ENCODE measurements around the gene UXS1. TPM values are rescaled to one million over a fixed set of nuclear protein-coding genes. Genes with fewer than 3 reads are reported as not detected.

UXS1 gene
- total and polyA plus RNA-seq, 9 of the 15 experiments (the other 6 are each of a cell fraction or from before 2014, with no cell fraction given) = 5.8 to 25.8 (median 15.0) TPM

DNA sequence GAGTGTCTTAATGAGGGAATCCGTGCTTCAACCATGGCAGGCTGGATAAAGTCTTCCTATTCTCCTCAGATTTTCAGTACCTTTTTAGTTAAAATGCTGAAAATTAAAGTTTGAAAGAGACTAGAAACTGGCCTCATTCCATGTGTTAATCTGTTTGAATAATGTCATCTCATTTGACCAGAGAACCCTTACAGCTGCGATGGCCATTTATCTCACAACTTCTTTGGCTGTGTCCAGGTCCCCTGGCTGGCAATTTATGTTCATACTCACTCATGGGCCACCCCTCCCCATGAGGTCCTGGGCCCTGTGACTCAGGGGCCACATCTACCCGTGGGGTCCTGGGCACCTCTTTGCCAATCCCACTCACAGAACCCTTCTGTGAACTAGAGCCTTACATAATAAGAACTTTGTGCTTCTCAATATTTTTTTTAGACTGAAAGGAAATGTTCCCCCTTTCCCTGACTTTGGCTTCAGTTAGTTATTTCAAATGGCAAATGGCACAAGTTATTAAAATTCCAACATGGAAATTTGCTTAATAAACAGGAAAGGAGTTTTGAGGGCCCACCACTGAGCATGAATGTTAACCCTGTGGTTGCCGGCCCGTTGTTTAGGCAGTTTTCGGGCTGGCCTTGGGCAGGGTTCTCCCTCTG lies 134.6 kb downstream of the UXS1 start (continued):
- TF ChIP-seq GABPA (tag; conservative IDR thresholded peaks at IDR 0.05; ENCODE audit: low read depth) = no peak

DNA sequence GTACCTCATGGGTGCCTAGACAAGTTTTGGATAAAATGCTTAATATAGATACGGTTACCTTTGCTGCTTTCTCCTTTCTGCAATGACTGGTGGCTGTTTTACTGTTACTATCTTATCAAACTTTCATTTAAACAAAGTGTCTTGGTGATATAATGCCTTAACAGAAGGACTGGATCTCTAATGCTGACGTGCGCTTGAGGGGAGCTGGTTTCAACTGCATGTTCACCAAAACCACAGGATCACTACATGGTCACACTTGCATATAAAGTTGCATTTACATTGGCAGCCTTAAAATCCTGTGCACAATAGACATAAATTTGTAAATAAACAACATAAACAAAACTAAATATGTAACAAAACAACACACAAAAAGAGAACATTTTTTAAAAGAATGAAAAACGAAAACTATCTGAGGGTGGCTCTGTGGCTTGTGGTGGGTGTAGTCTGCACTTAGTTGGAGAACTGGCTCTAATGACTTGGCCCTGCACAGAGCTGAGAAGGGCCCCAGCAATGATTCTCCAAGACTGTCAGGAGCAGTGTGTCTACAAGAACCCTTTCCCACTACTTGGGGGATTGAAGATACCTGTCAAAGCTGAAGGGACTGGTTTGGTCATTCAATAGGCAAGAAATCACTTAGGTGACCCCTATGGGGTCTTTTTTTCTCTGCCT lies 135.5 kb downstream of the UXS1 start:
- in situ Hi-C loops (cut with MboI) = no loop called here
- BruUV-seq (replicated peaks) = no TSS peak
- H3K9me1 ChIP-seq (ENCODE audit: control insufficient read depth, insufficient read depth, low read length) = no peaks in the 10 kb centered on the region
- no peak overlapping the region for H2AFZ ChIP-seq (ENCODE audit: low read depth, low read length)
- no peaks in the 10 kb centered on the region; a peak in 1 of 5 replicates for H3K4me1 ChIP-seq (replicated peaks in 1 of 2; ENCODE audit: control insufficient read depth in 2 of 2, insufficient read depth in 2 of 2, low read length in 2 of 2)
- DNase-seq (ENCODE audit: extremely low read depth in 1 of 4, low spot score in 3 of 4) (no peak), ATAC-seq (no peak), FAIRE-seq (no peak)
- H3K27me3 ChIP-seq (ENCODE audit: control insufficient read depth in 2 of 2, insufficient read depth in 2 of 2, low read length in 2 of 2) = peaks cover 33 to 52% of the 10 kb centered on the region in 2 experiments
- ChIA-PET CTCF (ENCODE audit: low intra/inter-chr PET ratio) (no interaction called here), POLR2A (no interaction called here)
- no peak overlapping the region for H3K4me2 ChIP-seq (ENCODE audit: insufficient read depth, low read length)
- no peaks in the 10 kb centered on the region for H3K79me2 ChIP-seq (ENCODE audit: control insufficient read depth, insufficient read depth, low read length)
- no peak overlapping the region for H3K27ac ChIP-seq (ENCODE audit: extremely low read depth, low read depth, low read length)
- intact Hi-C loops (cut with micrococcal nuclease) = no loop called here
- H3K9ac ChIP-seq (ENCODE audit: insufficient read depth in 1 of 2, low read depth in 2 of 2, low read length in 2 of 2) = no peak overlapping the region
- no peaks in the 10 kb centered on the region for H3K36me3 ChIP-seq (ENCODE audit: control insufficient read depth, insufficient read depth, low read length)
- H3K9me3 ChIP-seq (replicated peaks; ENCODE audit: control insufficient read depth, insufficient read depth, low read depth, low read length) = no peaks in the 10 kb centered on the region
- 1% methylated on average over 4 of the region's 4 CpGs for WGBS (ENCODE audit: insufficient coverage, low coverage, missing lambda C conversion rate)
- no peaks in the 10 kb centered on the region for H4K20me1 ChIP-seq (replicated peaks; ENCODE audit: control insufficient read depth, insufficient read depth, low read length)
- no peak overlapping the region for H3K4me3 ChIP-seq
- TF ChIP-seq ZNF282 (CRISPR knock-in tag; IDR thresholded peaks at IDR 0.05) (no peak), MEIS2 (IDR thresholded peaks at IDR 0.05; ENCODE audit: partially characterized antibody) (no peak), ZNF354B (CRISPR knock-in tag; IDR thresholded peaks at IDR 0.05) (no peak), SP1 (CRISPR knock-in tag; IDR thresholded peaks at IDR 0.05) (no peak), SIX5 (IDR thresholded peaks at IDR 0.05; ENCODE audit: borderline replicate concordance in 1 of 2, insufficient read depth in 1 of 2, low read depth in 1 of 2, low read length in 2 of 2) (no peak), SREBF2 (CRISPR knock-in tag; IDR thresholded peaks at IDR 0.05) (no peak), ESRRA (IDR thresholded peaks at IDR 0.05; ENCODE audit: borderline replicate concordance, low read depth) (no peak), OTX1 (CRISPR knock-in tag; IDR thresholded peaks at IDR 0.05) (no peak), TGIF2 (CRISPR knock-in tag; IDR thresholded peaks at IDR 0.05) (no peak), ZNF764 (CRISPR knock-in tag; IDR thresholded peaks at IDR 0.05; ENCODE audit: low read depth) (no peak), ZFPM2 (CRISPR knock-in tag; IDR thresholded peaks at IDR 0.05) (no peak), ARNT (IDR thresholded peaks at IDR 0.05) (no peak), FUS (optimal IDR thresholded peaks at IDR 0.05; ENCODE audit: low read depth, low read length) (no peak)
- TF ChIP-seq, protein P1, sequence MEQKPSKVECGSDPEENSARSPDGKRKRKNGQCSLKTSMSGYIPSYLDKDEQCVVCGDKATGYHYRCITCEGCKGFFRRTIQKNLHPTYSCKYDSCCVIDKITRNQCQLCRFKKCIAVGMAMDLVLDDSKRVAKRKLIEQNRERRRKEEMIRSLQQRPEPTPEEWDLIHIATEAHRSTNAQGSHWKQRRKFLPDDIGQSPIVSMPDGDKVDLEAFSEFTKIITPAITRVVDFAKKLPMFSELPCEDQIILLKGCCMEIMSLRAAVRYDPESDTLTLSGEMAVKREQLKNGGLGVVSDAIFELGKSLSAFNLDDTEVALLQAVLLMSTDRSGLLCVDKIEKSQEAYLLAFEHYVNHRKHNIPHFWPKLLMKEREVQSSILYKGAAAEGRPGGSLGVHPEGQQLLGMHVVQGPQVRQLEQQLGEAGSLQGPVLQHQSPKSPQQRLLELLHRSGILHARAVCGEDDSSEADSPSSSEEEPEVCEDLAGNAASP (IDR thresholded peaks at IDR 0.05) = no peak
- TF ChIP-seq, protein P2, sequence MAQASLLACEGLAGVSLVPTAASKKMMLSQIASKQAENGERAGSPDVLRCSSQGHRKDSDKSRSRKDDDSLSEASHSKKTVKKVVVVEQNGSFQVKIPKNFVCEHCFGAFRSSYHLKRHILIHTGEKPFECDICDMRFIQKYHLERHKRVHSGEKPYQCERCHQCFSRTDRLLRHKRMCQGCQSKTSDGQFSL (CRISPR knock-in tag; IDR thresholded peaks at IDR 0.05) = no peak
- TF ChIP-seq, protein P2 (tag; IDR thresholded peaks at IDR 0.05) = no peak
- TF ChIP-seq, protein P3, sequence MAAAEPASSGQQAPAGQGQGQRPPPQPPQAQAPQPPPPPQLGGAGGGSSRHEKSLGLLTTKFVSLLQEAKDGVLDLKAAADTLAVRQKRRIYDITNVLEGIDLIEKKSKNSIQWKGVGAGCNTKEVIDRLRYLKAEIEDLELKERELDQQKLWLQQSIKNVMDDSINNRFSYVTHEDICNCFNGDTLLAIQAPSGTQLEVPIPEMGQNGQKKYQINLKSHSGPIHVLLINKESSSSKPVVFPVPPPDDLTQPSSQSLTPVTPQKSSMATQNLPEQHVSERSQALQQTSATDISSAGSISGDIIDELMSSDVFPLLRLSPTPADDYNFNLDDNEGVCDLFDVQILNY (CRISPR knock-in tag; IDR thresholded peaks at IDR 0.05) = no peak

Measured in K562 (cell line).